Nucleus accumbens (tissue), 56 donors: ENCODE data around the gene NRCAM.

Experiments
- DNase-seq, 56 donors: peaks; one replicate each; lab custom pipeline; 2025; lab: John Stamatoyannopoulos, UW

The NRCAM gene

DNA sequence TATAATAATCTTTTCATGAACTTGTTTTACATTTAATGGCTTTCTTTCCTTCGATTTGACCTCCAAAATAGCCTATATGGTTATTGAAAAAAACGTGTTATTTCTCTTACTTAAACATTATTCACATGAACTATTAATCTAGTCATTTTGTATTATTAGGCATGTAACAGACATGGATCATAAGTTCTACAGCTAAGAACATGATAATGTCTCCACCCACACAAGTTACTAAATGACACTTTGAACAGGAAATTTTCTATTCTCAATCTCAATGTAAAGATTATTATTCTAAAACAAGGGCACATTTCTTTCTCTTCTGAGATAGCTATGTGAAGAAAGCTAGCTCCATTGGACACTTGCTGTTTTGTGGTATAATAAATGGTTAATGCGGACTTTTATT is 336.0 kb downstream of the NRCAM start:
- no peak for DNase-seq

DNA sequence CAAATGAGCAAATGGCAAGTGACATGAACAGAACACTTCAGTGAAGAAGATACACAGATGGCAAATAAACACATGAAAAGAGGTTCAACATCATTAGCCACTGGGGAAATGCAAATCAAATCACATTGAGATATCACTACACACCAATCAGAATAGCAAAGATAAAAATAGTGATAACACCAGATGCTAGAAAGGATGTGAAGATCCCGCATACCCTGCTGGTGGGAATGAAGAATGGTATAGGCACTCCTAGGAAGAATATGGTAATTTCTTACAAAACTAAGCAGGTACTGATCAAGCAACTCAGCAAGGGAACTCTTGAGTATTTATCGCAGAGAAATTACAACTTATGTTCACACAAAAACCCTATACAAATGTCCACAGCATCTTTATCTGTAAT is 337.3 kb downstream of the NRCAM start:
- DNase-seq, result no peak

DNA sequence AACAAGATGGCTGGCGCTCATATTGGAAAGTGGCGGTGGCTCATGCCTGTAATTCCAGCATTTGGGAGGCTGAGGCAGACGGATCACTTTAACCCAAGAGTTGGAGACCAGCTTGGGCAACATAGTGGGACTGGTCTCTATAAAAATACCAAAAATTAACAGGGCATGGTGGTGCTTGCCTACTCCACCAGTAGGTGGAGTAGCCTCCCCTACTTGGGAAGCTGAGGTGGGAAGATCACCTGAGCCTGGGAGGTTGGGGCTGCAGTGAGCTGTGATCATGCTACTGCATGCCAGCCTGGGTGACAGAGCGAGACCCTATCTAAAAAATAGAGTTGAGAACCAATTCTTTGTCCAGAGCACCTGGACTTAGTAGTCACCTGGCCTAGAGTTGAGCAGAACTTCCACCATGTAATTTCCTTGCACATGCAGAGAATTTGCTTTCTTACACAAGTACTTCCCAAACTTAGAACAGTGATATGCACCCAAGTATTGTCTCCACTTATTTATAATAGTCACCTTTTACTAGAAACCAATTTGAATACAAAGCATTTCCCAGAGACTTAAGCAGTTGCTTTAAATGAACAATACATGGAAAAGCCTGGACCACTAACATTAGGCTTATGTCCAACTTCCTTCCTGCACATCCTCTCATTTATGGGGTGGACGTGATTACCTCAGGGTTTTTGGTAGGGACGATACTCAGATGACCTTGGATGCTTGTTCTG is 342.0 kb downstream of the NRCAM start:
- no peak for DNase-seq

DNA sequence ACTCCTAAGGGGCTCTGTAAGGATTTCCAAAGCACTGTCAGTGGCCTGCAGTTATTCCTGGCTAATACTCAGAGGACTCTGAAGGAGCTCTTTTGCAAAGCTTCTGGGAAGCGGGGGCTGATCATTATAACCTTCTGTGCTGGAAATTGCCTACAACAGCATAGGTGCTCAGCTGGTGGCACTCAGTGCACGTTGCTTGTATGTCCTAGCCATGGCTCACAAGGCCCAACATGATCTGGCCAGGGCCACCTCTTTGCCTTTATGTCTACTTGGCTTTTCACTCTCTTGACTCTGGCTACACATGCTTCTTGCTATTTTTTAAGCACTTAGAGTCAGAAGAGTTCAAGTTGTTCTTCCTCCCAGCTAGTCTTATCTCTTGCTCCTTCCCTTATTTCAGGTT is 343.6 kb downstream of the NRCAM start:
- no peak for DNase-seq

DNA sequence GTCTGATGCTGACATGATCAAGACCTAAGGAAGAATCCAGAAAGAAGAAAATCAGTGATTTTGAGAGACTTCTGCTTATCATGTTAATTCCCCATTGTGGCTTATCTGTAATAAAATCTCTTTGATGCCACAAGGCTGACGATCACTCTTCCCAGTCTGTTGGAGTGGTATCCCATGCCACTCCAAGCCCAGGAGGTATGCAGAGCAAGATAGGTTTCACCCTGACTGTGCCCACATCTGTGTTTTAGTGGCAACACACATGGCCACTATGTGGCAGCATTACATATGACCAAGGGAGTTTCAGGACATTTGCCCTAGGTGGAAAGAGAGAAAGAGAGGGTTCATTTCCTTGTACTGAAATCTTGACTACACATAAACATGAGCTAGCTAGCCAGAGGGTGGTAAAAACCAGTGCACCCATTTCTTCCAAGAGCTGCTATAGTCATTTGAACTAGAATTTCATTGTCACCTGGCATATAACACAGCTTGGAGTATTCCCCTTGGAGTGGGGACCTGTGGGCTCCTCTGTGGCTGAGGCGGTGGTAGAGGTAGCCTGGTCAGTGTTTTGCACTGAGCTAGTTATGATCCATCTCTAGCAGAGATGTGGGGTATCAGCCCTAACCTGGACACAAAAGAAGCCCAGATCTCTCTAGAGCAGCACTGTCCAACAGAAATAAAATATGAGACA is 346.9 kb downstream of the NRCAM start:
- DNase-seq, result peak in 1 of 56 donors; percentile 4

DNA sequence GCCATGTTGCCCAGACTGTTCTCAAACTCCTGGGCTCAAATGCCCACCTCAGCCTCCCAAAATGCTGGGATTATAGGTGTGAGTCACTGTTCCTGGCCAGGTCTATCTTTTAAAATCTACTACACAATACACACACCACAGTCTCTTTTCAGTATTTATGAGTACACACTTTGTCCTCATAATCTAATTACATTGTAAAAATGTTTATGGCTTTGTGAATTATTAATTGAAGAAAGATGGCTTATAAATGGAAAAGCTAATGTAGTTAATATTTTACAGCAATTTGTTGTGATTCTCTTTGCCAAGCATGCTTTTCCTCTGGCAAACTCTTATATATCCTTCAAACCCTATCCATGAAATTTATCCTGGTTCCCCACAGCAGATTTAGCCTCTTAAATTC is 348.1 kb downstream of the NRCAM start:
- no peak for DNase-seq

DNA sequence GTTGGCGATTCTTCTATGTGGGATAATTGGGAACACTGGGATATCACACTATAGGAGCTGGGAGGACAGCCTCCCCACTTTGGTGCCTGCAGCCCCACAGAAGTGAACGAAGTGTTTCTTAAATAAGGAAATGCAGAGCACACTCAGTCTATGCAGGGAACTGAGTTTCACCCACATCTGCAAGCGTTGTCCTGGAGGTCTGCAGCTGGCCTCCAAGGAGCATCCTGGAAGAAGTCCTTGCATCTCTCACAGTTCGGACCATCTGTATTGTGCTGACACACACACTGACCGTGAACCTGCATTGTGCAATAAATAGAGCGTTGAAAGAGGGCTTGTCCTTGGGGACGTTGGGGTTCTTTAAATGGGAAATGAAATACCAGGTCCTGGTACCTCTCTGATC is 351.9 kb downstream of the NRCAM start:
- no peak for DNase-seq

DNA sequence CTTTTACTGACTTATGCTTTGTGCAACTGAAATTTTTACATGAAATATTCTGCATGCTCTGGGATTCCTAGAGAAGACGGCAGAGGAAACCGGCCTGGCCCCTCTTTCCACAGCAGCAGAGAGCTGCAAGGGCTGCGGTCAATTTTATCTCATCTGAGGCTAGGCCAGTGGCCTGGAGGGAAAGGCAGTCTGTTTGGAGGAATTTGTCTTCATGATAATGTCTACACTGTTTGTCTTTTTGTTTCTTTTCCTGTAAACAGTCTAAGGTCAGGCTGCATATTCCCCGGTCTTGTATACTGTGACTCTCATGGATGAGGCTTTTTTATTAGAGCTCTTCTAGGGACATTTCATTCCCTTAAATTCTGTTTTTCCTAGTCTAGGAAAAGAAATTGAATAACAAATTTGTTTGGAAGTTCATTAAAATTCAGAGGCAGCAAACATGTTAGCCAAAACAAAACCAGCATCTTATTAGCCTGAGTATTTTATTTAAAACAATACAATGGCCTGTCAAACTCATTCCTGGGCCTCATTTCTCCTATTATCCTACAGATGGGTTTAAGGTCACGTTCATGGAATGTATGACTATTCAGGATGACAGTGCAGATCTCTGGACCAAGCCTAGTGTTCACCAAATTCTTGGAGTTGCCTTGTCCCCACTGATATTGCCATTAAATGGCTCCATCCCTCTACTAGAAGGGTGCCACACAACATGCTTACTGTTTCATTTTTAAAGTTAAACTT is 352.5 kb downstream of the NRCAM start:
- no peak for DNase-seq

DNA sequence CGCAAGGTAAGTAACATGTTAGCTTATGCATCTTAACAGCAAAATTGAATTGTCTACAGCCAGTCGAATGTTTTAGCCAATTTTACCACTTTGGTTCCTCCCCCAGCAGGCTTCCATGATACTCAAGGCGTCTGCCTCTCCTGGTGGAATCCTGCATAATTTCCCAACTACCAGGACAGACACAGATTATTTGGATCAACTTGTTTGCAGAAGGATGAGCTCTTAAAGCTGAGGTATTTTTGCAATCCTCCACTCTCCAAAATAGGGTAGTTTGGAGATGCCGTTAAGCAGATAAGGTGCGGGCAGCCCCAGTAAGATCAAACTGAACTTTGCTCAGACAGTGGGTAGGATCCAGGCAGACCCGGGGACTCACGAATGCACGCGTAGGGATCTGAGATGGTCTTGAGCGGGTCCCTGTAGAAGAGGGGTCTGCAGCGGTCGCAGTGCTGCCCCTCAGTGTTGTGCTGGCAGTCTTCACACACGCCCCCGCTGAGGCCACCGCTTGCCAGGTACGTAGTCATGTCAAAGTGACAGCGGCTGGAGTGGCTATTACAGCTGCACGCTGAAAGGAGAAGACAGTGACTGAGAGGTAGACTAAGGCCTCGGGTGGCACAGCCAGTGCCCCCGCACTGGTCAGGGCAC is 353.4 kb downstream of the NRCAM start:
- DNase-seq, result no peak

DNA sequence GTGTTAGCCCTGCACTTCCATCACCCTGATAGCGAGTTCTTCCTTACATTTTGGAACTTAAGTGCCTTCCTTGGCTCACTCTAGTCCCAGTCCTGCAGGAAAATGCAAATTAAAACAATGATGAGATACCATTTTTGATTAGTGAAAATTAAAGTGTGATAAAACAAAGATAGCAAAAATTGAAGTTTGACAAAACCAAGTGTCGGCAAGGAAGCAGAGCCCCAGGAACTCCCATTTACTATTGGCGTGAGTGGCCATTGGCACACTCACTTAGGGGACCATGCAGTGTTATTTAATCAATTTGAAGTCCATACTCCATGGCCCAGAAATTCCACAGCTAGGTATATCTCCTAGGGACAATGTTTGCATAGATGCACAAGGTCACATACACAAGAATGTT is 354.5 kb downstream of the NRCAM start:
- DNase-seq, result no peak

DNA sequence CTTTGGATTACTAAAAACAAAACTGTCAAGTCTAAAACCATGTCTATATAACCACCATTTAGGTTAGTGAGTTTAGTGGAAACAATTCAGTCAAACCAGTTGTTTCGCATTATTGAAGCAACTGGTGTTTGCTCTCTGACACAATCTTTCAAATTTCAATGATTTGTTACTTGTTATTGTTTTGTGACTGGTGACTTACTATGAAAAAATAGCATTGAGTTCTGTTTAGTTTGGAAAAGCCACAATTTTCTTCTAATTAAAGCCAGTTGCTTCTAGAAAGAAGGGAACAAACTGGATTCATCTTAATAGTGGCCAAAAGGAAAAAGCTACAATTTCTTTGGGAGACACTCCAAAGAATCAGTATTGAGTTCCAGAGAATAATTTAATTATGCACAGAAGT is 356.5 kb downstream of the NRCAM start:
- DNase-seq, result no peak

DNA sequence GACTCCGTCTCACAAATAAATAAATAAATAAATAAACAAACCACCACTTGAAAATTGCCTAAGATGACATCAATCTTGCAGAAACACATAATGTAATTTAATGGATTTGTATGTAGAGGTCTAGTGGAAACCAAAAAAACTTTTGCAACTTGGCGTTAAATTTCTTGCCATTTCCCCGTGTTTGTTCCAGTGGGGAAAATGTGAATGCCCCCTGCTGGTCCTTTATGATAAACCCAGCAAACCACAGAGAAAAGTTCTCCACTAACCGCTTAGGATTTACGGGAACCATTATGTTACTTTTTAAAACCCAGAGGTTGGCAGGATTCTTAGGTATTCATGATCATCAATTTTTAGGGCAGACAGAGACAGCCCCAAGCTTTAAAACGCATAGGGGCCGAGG is 358.5 kb downstream of the NRCAM start:
- DNase-seq, result no peak
